ENCODE results near the gene ERBB2. TPM values are rescaled to one million over a fixed set of nuclear protein-coding genes. Genes with fewer than 3 reads are reported as not detected.
"Not testable (repeated sequence)": the region's sequence is repeated elsewhere in the genome, so short reads cannot be mapped to it uniquely, and the experiment has no call there.

Gene ERBB2
- total RNA-seq, 2 donors from 2014 or later = 110 to 133 TPM

GRCh38 chr17:39724731-39725130 is 24.9 kb downstream of the ERBB2 start:
- Mint-ChIP-seq H3K9me3 (no peaks in the 10 kb centered on the region), H3K27ac (no peak overlapping the region), H3K4me3 (no peak overlapping the region), H3K27me3 (ENCODE audit: insufficient read depth) (no peaks in the 10 kb centered on the region), H3K4me1 (peaks cover 4% of the 10 kb centered on the region), H3K36me3 (ENCODE audit: low read depth) (peaks cover 55% of the 10 kb centered on the region)
- H3K36me3 ChIP-seq (ENCODE audit: control insufficient read depth, insufficient read depth, low read length) = peaks cover 52% of the 10 kb centered on the region
- no peak overlapping the region for H3K9ac ChIP-seq (ENCODE audit: extremely low read depth, low read length, poor library complexity, severe bottlenecking)
- TF ChIP-seq, protein P1, sequence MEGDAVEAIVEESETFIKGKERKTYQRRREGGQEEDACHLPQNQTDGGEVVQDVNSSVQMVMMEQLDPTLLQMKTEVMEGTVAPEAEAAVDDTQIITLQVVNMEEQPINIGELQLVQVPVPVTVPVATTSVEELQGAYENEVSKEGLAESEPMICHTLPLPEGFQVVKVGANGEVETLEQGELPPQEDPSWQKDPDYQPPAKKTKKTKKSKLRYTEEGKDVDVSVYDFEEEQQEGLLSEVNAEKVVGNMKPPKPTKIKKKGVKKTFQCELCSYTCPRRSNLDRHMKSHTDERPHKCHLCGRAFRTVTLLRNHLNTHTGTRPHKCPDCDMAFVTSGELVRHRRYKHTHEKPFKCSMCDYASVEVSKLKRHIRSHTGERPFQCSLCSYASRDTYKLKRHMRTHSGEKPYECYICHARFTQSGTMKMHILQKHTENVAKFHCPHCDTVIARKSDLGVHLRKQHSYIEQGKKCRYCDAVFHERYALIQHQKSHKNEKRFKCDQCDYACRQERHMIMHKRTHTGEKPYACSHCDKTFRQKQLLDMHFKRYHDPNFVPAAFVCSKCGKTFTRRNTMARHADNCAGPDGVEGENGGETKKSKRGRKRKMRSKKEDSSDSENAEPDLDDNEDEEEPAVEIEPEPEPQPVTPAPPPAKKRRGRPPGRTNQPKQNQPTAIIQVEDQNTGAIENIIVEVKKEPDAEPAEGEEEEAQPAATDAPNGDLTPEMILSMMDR (conservative IDR thresholded peaks at IDR 0.05) = no peak
- WGBS, 2 experiments (ENCODE audit: insufficient coverage in 1 of 2, insufficient read length in 1 of 2) = 93 to 96% methylated on average over 13 of the region's 13 CpGs
- DNase-seq = no peak
- H3K27ac ChIP-seq (ENCODE audit: low read depth, low read length) = no peak overlapping the region
- H3K9me3 ChIP-seq (ENCODE audit: control insufficient read depth, low read length) = no peaks in the 10 kb centered on the region
- H3K4me3 ChIP-seq (ENCODE audit: low read length) = no peak overlapping the region
- no peaks in the 10 kb centered on the region for H3K4me1 ChIP-seq (ENCODE audit: control insufficient read depth, insufficient read depth, low read length)
- no peaks in the 10 kb centered on the region for H3K27me3 ChIP-seq (ENCODE audit: control insufficient read depth, insufficient read depth, low read length, poor library complexity, severe bottlenecking)

GRCh38 chr17:39725923-39726322 is 26.1 kb downstream of the ERBB2 start:
- not testable (repeated sequence) for H3K9me3 Mint-ChIP-seq; H3K4me3 ChIP-seq (ENCODE audit: low read length)
- WGBS, 2 experiments (ENCODE audit: insufficient coverage in 1 of 2, insufficient read length in 1 of 2) = 100% methylated on average over 1 of the region's 1 CpG; no CpG with 5 or more reads in 1 of the 2 experiments

DNA sequence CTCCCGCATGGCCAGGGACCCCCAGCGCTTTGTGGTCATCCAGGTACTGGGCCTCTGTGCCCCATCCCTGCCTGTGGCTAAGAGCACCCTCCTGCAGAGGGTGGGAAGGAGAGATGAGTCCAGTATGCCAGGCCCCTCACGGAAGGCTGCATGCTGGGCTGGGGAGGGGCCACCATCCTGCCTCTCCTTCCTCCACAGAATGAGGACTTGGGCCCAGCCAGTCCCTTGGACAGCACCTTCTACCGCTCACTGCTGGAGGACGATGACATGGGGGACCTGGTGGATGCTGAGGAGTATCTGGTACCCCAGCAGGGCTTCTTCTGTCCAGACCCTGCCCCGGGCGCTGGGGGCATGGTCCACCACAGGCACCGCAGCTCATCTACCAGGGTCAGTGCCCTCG is 26.8 kb downstream of the ERBB2 start:
- no peaks in the 10 kb centered on the region for H3K9me3 Mint-ChIP-seq
- H3K27ac Mint-ChIP-seq = peak overlapping the region; percentile 52
- no peak overlapping the region for H3K27ac ChIP-seq (ENCODE audit: low read depth, low read length)
- no peak overlapping the region for H3K4me3 ChIP-seq (ENCODE audit: low read length)
- whole genome bisulfite sequencing, 2 experiments (ENCODE audit: insufficient coverage in 1 of 2, insufficient read length in 1 of 2) = 93 to 98% methylated on average over 6 to 9 of the region's 9 CpGs
- H3K4me3 Mint-ChIP-seq = no peak overlapping the region
- peaks cover 7% of the 10 kb centered on the region for H3K4me1 Mint-ChIP-seq
- H3K4me1 ChIP-seq (ENCODE audit: control insufficient read depth, insufficient read depth, low read length) = no peaks in the 10 kb centered on the region
- TF ChIP-seq, protein P1 (conservative IDR thresholded peaks at IDR 0.05) = no peak
- H3K27me3 ChIP-seq (ENCODE audit: control insufficient read depth, insufficient read depth, low read length, poor library complexity, severe bottlenecking) = no peaks in the 10 kb centered on the region
- H3K36me3 Mint-ChIP-seq (ENCODE audit: low read depth) = peaks cover 42% of the 10 kb centered on the region
- H3K9me3 ChIP-seq (ENCODE audit: control insufficient read depth, low read length) = no peaks in the 10 kb centered on the region
- H3K36me3 ChIP-seq (ENCODE audit: control insufficient read depth, insufficient read depth, low read length) = peaks cover 39% of the 10 kb centered on the region
- DNase-seq = no peak
- no peak overlapping the region for H3K9ac ChIP-seq (ENCODE audit: extremely low read depth, low read length, poor library complexity, severe bottlenecking)
- H3K27me3 Mint-ChIP-seq (ENCODE audit: insufficient read depth) = no peaks in the 10 kb centered on the region

More at GRCh38 chr17:39725923-39726322, 26.1 kb downstream of the ERBB2 start:
- not testable (repeated sequence) for H3K9ac ChIP-seq (ENCODE audit: extremely low read depth, low read length, poor library complexity, severe bottlenecking); H3K4me3 Mint-ChIP-seq; DNase-seq; H3K27ac ChIP-seq (ENCODE audit: low read depth, low read length); H3K4me1 Mint-ChIP-seq; H3K9me3 ChIP-seq (ENCODE audit: control insufficient read depth, low read length); H3K4me1 ChIP-seq (ENCODE audit: control insufficient read depth, insufficient read depth, low read length); H3K27me3 ChIP-seq (ENCODE audit: control insufficient read depth, insufficient read depth, low read length, poor library complexity, severe bottlenecking); H3K27me3 Mint-ChIP-seq (ENCODE audit: insufficient read depth); H3K27ac Mint-ChIP-seq
- peaks cover 46% of the 10 kb centered on the region for H3K36me3 Mint-ChIP-seq (ENCODE audit: low read depth)
- H3K36me3 ChIP-seq (ENCODE audit: control insufficient read depth, insufficient read depth, low read length) = peaks cover 42% of the 10 kb centered on the region

- Histone ChIP-seq H3K9me3 (ENCODE audit: control insufficient read depth, low read length) (no peaks in the 10 kb centered on the region), H3K27ac (ENCODE audit: low read depth, low read length) (no peak overlapping the region), H3K4me3 (ENCODE audit: low read length) (no peak overlapping the region), H3K4me1 (ENCODE audit: control insufficient read depth, insufficient read depth, low read length) (no peaks in the 10 kb centered on the region), H3K27me3 (ENCODE audit: control insufficient read depth, insufficient read depth, low read length, poor library complexity, severe bottlenecking) (no peaks in the 10 kb centered on the region), H3K36me3 (ENCODE audit: control insufficient read depth, insufficient read depth, low read length) (peaks cover 33% of the 10 kb centered on the region), H3K9ac (ENCODE audit: extremely low read depth, low read length, poor library complexity, severe bottlenecking) (no peak overlapping the region)
- no peak for DNase-seq
- Mint-ChIP-seq H3K27me3 (ENCODE audit: insufficient read depth) (no peaks in the 10 kb centered on the region), H3K36me3 (ENCODE audit: low read depth) (peaks cover 41% of the 10 kb centered on the region), H3K4me1 (peaks cover 7% of the 10 kb centered on the region), H3K4me3 (no peak overlapping the region), H3K9me3 (no peaks in the 10 kb centered on the region), H3K27ac (no peak overlapping the region)
- 90% methylated on average over 4 to 10 of the region's 10 CpGs for WGBS, 2 experiments (ENCODE audit: insufficient coverage in 1 of 2, insufficient read length in 1 of 2)
- TF ChIP-seq, protein P1 (conservative IDR thresholded peaks at IDR 0.05) = no peak
These were observed 27.7 kb downstream of the ERBB2 start for GRCh38 chr17:39727556-39727955.
